GM19023 (cell line): ENCODE data around the gene FAM110A.
"Not testable (repeated sequence)": the region's sequence is repeated elsewhere in the genome, so short reads cannot be mapped to it uniquely, and the experiment has no call there.

ENCODE experiments used
- ATAC-seq: cut with Tn5 transposase; IDR thresholded peaks from one replicate; pipeline ENCODE4 v1.9.1; 2021; ENCODE audit warnings: mild to moderate bottlenecking, moderate library complexity; ENCODE audit not compliant: unreplicated experiment

The FAM110A gene

DNA sequence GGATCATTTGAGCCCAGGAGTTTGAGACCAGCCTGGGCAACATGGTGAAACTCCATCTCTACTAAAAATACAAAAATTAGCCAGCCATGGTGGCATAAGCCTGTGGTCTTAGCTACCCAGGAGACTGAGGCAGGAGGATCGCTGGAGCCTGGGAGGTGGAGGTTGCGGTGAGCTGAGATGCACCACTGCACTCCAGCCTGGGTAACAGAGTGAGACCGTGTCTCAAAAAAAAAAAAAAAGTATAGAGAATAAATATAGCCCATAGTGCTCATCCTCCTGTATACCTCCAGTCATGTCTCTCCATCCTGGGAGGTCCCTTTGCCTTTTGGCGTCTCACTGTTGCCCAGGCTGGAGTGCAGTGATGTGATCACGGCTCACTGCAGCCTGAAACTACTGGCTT is 58.9 kb downstream of the FAM110A start:
- ATAC-seq: not testable (repeated sequence)
